AG04449 (cell line): ENCODE results near the gene FAXDC2.
A peak's percentile ranks its signal among the peaks of the same experiment; 100 is the strongest.

ENCODE experiments used
- CTCF ChIA-PET: fragments of 350-600 bp; formaldehyde crosslinking; extraction: SDS; loops from one replicate; lab custom pipeline; 2021; ENCODE audit warnings: antibody characterized with exemption; lab: Yijun Ruan, JAX
- POLR2A ChIA-PET: fragments of 400-600, 350-600 bp; formaldehyde crosslinking; extraction: SDS; loops from one replicate; lab custom pipeline; 2020; ENCODE audit warnings: antibody characterized with exemption, inconsistent platforms; lab: Yijun Ruan, JAX
- DNase-seq: peaks from one replicate; pipeline ENCODE4 v3.0.0-alpha.2; 2010; ENCODE audit warnings: low read depth, low spot score
- H3K4me3 ChIP-seq: 2 replicates; pipeline ENCODE4 v1.5.1; 2011; ENCODE audit warnings: low read depth, mild to moderate bottlenecking, control low read depth, low read length
- CTCF ChIP-seq: IDR thresholded peaks from one replicate; pipeline ENCODE4 v1.5.1; 2011; ENCODE audit warnings: mild to moderate bottlenecking, moderate library complexity, low read length, control low read depth, inconsistent platforms; ENCODE audit not compliant: insufficient read depth; ENCODE audit errors: missing control alignments

Gene FAXDC2

GRCh38 chr5:154773326-154773725, 77.1 kb downstream of the FAXDC2 start:
- POLR2A ChIA-PET, result no interaction called here
- CTCF ChIA-PET, result no interaction called here
- no peak for TF ChIP-seq CTCF
- H3K4me3 ChIP-seq, result no peak overlapping the region
- DNase-seq, result no peak

GRCh38 chr5:154771383-154771901, 79.0 kb downstream of the FAXDC2 start:
- ChIA-PET POLR2A (interaction anchor here (1.1 kb wide), 3 partner anchors 8 to 14 kb away, joined by 3 to 7 read pairs (median 5); no protein-coding TSS in a partner anchor), CTCF (interaction anchor here (0.9 to 1.9 kb wide), 5 partner anchors 9 to 121 kb away, joined by 3 to 7 read pairs (median 4); no protein-coding TSS in a partner anchor)
- peak overlapping the region; percentile 29 for H3K4me3 ChIP-seq
- TF ChIP-seq CTCF, result peak; percentile 8
- DNase-seq, result peak; percentile 77

GRCh38 chr5:154770111-154770510, 80.3 kb downstream of the FAXDC2 start:
- no peak for TF ChIP-seq CTCF
- H3K4me3 ChIP-seq, result no peak overlapping the region
- ChIA-PET POLR2A (no interaction called here), CTCF (interaction anchor here (1.1 to 1.5 kb wide), 2 partner anchors 12 to 23 kb away, joined by 3 to 4 read pairs; no protein-coding TSS in a partner anchor)
- DNase-seq, result no peak
